ENCODE measurements around the gene BHLHE40.

Gene BHLHE40

GRCh38 chr3:5021116-5022092 is 42.2 kb downstream of the BHLHE40 start:
- peak; percentile 46 to 61 for DNase-seq

- no peak for DNase-seq
These were observed 43.1 kb downstream of the BHLHE40 start for GRCh38 chr3:5022187-5022965.

- DNase-seq, result peak; percentile 64 to 69
These were observed 43.9 kb downstream of the BHLHE40 start for GRCh38 chr3:5022966-5023776.

- no peak for DNase-seq
These were observed 44.6 kb downstream of the BHLHE40 start for GRCh38 chr3:5023777-5024346.

- no peak for DNase-seq
These were observed 46.8 kb downstream of the BHLHE40 start for GRCh38 chr3:5026046-5026362.

GRCh38 chr3:5029715-5030114 is 50.5 kb downstream of the BHLHE40 start:
- no peak for DNase-seq

- no peak for DNase-seq
These were observed 50.9 kb downstream of the BHLHE40 start for GRCh38 chr3:5030152-5030551.

- no peak for DNase-seq
These were observed 53.6 kb downstream of the BHLHE40 start for GRCh38 chr3:5032844-5033243.

Data from activated CD4-positive, alpha-beta T cell treated with anti-CD3 and anti-CD28 coated beads, Interleukin-2, amount 50 U/mL, for 48 hours (primary cell).